Measurements from ENCODE around the gene EIF4E2.

Gene EIF4E2

GRCh38 chr2:232604535-232604934 is 54.0 kb downstream of the EIF4E2 start:
- DNase-seq, result no peak

- no peak for DNase-seq
Measured at GRCh38 chr2:232607011-232607410, 56.5 kb downstream of the EIF4E2 start.

DNA sequence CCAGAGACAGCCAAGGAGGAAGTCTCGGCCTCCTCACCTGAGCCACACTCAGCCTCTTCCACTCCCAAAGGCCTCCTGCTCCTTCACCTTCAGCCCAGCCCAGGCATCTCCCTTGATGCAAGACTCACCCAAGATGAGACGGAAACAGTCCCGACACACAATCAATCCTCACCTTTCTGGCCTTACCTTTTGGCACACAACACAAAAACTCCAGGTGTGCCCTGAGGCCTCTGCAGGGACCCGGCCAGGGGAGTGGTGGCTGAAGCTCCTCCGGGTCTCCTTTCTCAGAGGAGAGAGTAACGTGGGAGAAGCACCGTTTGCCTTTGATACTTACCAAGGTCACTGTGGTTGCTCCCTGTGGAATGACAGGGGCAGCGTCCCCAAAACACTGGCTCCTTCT is 59.1 kb downstream of the EIF4E2 start:
- no peak for DNase-seq

DNA sequence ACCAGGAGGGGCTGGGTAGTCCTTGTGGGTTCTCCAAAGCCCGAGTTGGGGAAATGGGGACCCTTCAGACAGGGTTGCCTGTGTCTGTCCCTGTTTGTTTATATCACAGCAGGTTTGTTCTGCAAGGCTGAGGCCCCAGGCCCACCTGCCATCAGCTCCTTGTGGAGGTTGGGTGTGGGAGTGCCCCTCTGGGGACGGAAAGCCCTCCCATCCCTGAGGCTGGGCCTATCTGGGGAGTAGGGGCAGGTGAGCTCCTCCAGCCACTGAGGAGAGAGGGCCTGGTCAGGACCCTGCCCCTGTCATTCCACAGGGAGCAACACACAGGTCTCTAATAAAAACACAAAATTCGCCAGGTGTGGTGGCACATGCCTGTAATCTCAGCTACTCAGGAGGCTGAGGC is 59.6 kb downstream of the EIF4E2 start:
- no peak for DNase-seq

DNA sequence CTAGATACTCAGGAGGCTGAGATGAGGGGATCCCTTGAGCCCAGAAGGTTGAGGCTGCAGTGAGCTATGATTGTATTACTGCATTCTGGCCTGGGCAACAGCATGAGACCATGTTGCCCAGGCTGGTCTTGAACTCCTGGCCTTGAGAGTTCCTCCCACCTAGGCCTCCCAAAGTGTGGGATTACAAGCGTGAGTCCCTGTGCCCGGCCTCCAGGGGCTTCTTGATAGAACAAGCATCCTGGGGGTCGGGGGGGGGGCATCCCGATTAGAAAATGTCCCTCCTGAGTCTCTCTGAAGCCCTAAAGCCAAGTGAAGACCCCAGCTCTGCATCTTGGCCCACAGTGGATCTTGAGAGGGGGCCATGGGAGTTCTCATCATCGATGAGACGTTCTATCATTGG is 60.6 kb downstream of the EIF4E2 start:
- DNase-seq, result no peak

GRCh38 chr2:232611559-232612218 is 61.2 kb downstream of the EIF4E2 start:
- DNase-seq, result peak; percentile 56

GRCh38 chr2:232613538-232614134 is 63.1 kb downstream of the EIF4E2 start:
- DNase-seq, result no peak

DNA sequence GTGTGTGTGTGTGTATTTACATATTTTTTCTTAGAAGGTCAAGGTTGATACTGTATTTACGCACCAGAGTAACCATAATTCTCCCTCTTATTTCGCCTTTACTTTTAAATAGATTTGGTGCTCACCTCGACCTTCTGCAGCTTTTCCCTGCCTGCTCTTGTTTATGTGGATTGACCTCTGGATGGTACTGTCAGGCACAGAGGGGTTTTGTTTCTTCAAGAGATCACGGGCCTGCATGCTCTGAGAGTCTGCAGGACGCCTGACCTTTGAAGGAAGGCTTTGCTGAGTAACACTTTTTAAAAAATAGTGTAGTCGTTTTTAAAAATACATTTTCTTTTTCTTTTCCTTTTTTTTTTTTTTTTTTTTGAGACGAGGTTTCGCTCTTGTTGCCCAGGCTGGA is 64.8 kb downstream of the EIF4E2 start:
- no peak for DNase-seq
